ENCODE results near the gene TMED6. TPM values are rescaled to one million over a fixed set of nuclear protein-coding genes. Genes with fewer than 3 reads are reported as not detected.

Gene TMED6
- total and polyA plus RNA-seq, 8 donors = 1.8 to 60.1 (median 18.7) TPM; not detected in 1

DNA sequence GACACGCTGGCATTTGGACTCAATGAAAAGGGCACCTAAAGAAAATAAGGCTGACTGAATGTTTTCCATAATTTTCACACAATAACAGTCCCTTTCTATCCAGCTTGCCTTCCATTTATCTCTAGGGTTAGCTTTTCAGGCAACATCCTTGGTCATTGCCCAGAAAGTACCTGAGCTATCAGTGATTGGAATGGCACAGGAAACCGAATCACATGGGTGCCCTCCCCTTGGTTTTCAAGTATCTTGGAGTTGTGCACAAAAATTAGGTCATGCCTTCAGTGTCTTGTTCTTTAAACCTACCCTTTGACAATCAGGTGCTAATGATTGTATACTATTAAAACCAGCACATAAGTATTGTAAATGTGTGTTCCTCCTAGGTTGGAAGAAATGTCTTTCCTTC lies 43.7 kb downstream of the TMED6 start:
- no peaks in the 10 kb centered on the region for H3K9me3 ChIP-seq
- no peaks in the 10 kb centered on the region for H3K27me3 ChIP-seq
- peaks cover 6 to 20% (median 14%) of the 10 kb centered on the region in 4 donors for H3K36me3 ChIP-seq
- no peak overlapping the region for H3K27ac ChIP-seq
- DNase-seq = no peak
- intact Hi-C loops (cut with DNase I; ENCODE audit: low total_unique reads) = no loop called here
- H3K4me1 ChIP-seq = peaks cover 9 to 18% (median 14%) of the 10 kb centered on the region in 4 donors
- 85 to 92% (median 88%) methylated on average over 2 of the region's 2 CpGs for WGBS, 5 donors
- H3K4me3 ChIP-seq = no peak overlapping the region
- TF ChIP-seq, protein P1, sequence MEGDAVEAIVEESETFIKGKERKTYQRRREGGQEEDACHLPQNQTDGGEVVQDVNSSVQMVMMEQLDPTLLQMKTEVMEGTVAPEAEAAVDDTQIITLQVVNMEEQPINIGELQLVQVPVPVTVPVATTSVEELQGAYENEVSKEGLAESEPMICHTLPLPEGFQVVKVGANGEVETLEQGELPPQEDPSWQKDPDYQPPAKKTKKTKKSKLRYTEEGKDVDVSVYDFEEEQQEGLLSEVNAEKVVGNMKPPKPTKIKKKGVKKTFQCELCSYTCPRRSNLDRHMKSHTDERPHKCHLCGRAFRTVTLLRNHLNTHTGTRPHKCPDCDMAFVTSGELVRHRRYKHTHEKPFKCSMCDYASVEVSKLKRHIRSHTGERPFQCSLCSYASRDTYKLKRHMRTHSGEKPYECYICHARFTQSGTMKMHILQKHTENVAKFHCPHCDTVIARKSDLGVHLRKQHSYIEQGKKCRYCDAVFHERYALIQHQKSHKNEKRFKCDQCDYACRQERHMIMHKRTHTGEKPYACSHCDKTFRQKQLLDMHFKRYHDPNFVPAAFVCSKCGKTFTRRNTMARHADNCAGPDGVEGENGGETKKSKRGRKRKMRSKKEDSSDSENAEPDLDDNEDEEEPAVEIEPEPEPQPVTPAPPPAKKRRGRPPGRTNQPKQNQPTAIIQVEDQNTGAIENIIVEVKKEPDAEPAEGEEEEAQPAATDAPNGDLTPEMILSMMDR (IDR thresholded peaks at IDR 0.05) = no peak

DNA sequence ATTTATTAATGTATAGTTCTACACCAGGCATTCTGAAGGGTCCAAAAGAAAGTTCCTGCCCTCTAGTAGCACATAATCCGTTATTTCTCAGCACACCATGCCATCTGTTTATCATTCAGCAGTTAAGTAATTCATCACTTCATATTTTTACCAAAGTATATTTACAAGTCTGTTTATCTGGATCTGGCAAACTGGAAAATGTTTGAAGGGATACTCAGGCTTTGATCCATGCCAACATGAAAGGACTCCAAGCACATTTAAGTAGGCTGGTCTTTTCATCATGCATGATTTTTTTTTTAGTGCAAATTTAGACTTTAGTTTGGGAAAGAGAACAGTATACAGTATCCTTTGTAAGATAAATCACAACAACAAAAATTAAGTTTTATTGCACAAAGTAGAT lies 44.5 kb downstream of the TMED6 start:
- intact Hi-C loops (cut with DNase I; ENCODE audit: low total_unique reads) = no loop called here
- no peaks in the 10 kb centered on the region for H3K27me3 ChIP-seq
- WGBS, 5 donors = 21 to 57% (median 45%) methylated on average over 1 of the region's 1 CpG

DNA sequence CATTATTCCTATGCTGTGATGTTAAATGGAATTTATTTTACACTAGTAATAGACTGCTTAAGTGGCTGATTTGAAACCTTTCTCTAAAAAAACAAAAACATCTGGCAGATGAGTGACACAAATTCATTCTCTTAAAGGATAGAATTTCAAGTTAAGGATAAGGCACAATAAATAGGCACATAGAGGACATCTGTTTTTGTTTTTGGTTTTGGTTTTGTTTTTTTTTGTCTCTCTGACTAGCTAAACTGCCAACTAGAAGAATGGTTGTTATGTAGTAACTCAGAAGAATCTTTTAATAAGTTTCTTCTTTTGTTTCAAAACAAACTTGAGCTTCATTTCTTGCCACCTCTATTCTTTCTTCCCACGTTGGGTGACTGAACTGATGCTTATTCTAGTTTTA lies 45.6 kb downstream of the TMED6 start:
- Histone ChIP-seq H3K36me3 (peaks cover 11 to 36% (median 29%) of the 10 kb centered on the region in 4 donors), H3K27me3 (no peaks in the 10 kb centered on the region), H3K27ac (no peak overlapping the region), H3K9me3 (no peaks in the 10 kb centered on the region), H3K4me1 (peaks cover 0 to 6% (median 3%) of the 10 kb centered on the region in 4 donors), H3K4me3 (no peak overlapping the region)
- intact Hi-C loops (cut with DNase I; ENCODE audit: low total_unique reads) = no loop called here
- DNase-seq = no peak
- 76 to 91% (median 82%) methylated on average over 1 of the region's 1 CpG for WGBS, 5 donors
- TF ChIP-seq POLR2A (IDR thresholded peaks at IDR 0.05) = no peak
- TF ChIP-seq POLR2AphosphoS5 (IDR thresholded peaks at IDR 0.05) = no peak
- no peak for TF ChIP-seq EP300 (IDR thresholded peaks at IDR 0.05)
- TF ChIP-seq, protein P1 (IDR thresholded peaks at IDR 0.05) = no peak

More for the DNA sequence above, 44.5 kb downstream of the TMED6 start:
- TF ChIP-seq POLR2AphosphoS5 (IDR thresholded peaks at IDR 0.05) = no peak
- TF ChIP-seq POLR2A (IDR thresholded peaks at IDR 0.05) = no peak
- TF ChIP-seq, protein P1 (IDR thresholded peaks at IDR 0.05) = no peak
- no peak for TF ChIP-seq EP300 (IDR thresholded peaks at IDR 0.05)
- Histone ChIP-seq H3K4me1 (peaks cover 2 to 10% (median 6%) of the 10 kb centered on the region in 4 donors), H3K27ac (no peak overlapping the region), H3K36me3 (peaks cover 6 to 26% (median 19%) of the 10 kb centered on the region in 4 donors), H3K9me3 (no peaks in the 10 kb centered on the region), H3K4me3 (no peak overlapping the region)
- no peak for DNase-seq

DNA sequence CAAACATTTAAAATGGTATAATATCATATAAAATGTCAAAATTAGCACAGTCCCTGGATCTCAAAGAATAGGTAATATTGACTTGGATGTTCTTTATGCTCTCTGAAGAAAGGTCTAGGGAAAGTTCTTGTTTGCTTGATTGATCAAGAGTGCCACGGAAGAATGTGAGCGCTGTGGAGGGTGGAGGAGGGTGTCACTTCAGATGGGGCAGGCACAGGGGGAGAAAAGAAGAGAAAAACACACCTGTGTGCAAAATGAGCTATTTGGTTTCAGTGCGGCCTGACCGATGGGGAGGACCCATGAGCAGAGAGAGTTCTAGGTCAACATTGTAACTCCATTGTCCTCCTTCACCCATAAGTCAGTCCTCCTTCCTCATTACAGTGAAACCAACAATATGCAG lies 49.3 kb downstream of the TMED6 start:
- H3K36me3 ChIP-seq = peaks cover 27 to 64% (median 57%) of the 10 kb centered on the region in 4 donors
- 88 to 94% (median 92%) methylated on average over 4 of the region's 4 CpGs for WGBS, 5 donors
- H3K4me3 ChIP-seq = no peak overlapping the region
- no peak overlapping the region for H3K27ac ChIP-seq
- intact Hi-C loops (cut with DNase I; ENCODE audit: low total_unique reads) = no loop called here
- H3K27me3 ChIP-seq = no peaks in the 10 kb centered on the region
- no peaks in the 10 kb centered on the region for H3K4me1 ChIP-seq
- DNase-seq = no peak
- TF ChIP-seq, protein P1 (IDR thresholded peaks at IDR 0.05) = no peak
- TF ChIP-seq POLR2AphosphoS5 (IDR thresholded peaks at IDR 0.05) (no peak), POLR2A (IDR thresholded peaks at IDR 0.05) (no peak), EP300 (IDR thresholded peaks at IDR 0.05) (no peak)
- H3K9me3 ChIP-seq = no peaks in the 10 kb centered on the region

Measured in stomach (tissue), 9 donors.